D721Med (cell line): ENCODE measurements around the gene PANX2.
"Not testable (repeated sequence)": the region's sequence is repeated elsewhere in the genome, so short reads cannot be mapped to it uniquely, and the experiment has no call there.

ENCODE experiments used
- DNase-seq: peaks from one replicate; pipeline ENCODE4 v3.0.0; 2011; ENCODE audit warnings: low spot score; ENCODE audit not compliant: insufficient read length
- FAIRE-seq: peaks from 2 replicates; lab custom pipeline; 2011; peaks lifted over from hg19 to GRCh38; lab: Jason Lieb, UNC
- TF ChIP-seq, protein P1 (sequence below): IDR thresholded peaks from 2 replicates; pipeline ENCODE4 v1.5.1; 2012; ENCODE audit warnings: mild to moderate bottlenecking, control low read depth; ENCODE audit not compliant: insufficient read depth; ENCODE audit errors: missing control alignments

The PANX2 gene

DNA sequence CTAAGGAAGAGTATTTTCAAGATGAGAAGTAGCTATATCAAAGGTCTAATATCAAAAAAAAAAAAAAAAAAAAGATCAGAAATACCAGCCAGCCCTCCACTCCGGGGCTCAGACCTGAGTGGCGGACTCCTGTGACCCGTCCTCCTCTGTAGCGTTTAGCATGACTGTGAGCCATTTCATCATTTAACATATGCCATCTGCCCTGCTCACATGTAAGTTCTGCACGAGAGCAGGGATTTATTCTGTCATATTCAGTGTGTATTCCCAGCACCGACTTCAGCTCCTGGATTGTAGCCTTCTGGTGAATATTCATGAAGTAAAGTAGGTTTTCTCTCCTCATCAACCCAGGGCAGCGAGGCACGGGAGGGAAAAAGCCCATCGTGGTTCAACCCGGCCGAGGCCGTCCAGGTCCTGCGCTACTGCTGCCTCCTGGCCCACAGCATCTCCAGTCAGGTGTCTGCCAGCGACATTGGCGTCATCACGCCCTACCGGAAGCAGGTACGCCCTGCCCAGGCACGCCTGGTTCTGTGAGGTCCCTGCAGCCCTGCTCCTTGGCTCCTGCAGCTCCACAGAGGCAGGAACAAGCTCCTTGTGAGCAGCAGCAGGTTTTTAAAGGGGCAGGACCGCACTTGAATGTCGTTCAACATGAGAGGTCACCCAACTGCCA lies 12.7 kb upstream of the PANX2 start:
- DNase-seq (no peak), FAIRE-seq (no peak)
- TF ChIP-seq, protein P1, sequence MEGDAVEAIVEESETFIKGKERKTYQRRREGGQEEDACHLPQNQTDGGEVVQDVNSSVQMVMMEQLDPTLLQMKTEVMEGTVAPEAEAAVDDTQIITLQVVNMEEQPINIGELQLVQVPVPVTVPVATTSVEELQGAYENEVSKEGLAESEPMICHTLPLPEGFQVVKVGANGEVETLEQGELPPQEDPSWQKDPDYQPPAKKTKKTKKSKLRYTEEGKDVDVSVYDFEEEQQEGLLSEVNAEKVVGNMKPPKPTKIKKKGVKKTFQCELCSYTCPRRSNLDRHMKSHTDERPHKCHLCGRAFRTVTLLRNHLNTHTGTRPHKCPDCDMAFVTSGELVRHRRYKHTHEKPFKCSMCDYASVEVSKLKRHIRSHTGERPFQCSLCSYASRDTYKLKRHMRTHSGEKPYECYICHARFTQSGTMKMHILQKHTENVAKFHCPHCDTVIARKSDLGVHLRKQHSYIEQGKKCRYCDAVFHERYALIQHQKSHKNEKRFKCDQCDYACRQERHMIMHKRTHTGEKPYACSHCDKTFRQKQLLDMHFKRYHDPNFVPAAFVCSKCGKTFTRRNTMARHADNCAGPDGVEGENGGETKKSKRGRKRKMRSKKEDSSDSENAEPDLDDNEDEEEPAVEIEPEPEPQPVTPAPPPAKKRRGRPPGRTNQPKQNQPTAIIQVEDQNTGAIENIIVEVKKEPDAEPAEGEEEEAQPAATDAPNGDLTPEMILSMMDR = no peak

DNA sequence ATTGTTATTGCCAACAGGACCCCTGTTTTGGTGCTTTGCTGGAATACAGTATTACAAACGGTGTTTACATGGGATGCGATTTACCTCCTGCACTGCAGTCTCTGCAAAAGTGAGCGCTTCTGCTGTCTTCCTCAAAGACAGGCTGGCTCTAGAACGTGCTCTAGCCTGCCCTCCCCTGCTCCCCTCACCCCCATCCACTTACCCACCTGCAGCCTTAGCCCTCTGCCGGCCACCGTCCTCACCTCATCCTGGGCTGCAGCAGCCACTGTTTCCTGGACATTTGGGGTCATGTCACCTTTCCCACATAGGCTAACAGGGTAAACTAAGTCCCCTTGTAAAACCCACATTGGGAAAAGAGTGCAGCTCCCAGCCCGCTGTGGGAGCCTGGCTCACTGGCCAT lies 9.6 kb upstream of the PANX2 start:
- FAIRE-seq = no peak

DNA sequence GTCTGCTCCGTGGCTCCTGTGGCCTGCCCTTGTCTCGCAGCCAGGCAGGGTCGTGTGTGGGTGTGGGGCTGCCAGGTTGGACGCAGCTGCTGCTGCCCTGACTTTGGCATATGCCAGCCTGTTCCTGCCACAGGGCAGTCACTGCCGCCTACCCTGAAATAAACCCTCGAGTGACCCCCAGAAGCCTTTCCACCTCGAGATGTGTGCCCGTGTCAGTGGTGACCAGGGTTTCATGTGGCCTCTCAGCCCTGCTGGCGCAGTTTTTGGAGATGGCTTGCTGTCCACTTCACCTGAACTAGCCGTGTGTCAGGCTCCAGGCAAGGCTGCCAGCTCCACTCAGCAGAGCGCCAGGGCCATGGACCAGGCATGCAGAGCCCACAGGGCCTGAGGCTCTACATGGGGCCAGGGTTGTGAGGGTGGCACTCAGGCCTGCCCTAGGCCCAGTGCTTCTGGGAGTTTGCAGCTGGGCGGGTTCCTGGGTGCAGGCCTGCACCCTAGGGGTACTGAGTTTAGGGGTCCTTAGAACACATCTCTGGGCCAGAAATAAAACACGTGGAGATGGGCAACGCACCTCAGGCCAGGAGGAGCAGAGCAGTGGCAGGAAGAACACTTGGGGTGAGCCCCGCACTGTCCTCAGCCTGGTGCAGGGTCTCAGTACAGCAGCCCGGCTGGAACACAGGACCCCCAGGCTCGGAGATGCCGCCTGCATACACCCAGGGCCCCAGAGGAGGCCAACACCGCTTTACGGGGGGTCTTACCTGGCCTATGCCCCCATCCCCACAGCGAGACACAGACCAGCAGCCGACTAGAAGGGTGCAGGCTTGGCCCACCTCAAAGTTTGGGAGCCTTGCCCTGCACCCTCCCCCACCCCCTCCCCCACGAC lies 8.8 kb upstream of the PANX2 start:
- TF ChIP-seq, protein P1 = no peak
- FAIRE-seq (no peak), DNase-seq (no peak)

More for the DNA sequence above, 9.6 kb upstream of the PANX2 start:
- no peak for DNase-seq
- TF ChIP-seq, protein P1 = no peak

DNA sequence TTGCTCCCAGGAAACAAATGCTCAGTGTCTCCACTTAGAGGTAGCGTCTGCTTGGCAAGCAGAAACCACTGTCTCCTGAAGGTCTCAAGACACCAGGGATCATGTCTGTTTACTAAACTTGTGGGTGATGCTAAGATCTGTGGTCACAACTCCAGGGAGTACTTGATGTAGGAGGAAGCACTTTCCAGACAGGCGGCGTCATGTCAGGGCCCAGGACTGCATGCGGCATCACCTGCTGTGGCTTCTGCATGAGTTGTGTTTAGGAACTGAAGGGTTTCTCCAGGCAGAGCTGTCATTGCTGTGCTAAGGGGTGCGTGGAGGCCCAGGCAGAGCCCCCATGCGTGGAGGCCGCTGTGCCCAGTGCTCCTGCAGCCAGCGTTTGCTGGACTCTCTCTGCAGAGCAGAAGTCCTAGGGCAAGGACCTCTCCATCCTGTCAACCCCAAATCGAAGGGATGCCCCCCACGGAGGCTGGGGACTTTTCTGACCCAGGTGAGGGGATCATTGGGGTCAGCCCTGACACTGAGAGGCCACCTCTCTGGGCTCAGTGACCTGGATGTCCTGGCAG lies 8.1 kb upstream of the PANX2 start:
- TF ChIP-seq, protein P1 = no peak
- FAIRE-seq (no peak), DNase-seq (no peak)

DNA sequence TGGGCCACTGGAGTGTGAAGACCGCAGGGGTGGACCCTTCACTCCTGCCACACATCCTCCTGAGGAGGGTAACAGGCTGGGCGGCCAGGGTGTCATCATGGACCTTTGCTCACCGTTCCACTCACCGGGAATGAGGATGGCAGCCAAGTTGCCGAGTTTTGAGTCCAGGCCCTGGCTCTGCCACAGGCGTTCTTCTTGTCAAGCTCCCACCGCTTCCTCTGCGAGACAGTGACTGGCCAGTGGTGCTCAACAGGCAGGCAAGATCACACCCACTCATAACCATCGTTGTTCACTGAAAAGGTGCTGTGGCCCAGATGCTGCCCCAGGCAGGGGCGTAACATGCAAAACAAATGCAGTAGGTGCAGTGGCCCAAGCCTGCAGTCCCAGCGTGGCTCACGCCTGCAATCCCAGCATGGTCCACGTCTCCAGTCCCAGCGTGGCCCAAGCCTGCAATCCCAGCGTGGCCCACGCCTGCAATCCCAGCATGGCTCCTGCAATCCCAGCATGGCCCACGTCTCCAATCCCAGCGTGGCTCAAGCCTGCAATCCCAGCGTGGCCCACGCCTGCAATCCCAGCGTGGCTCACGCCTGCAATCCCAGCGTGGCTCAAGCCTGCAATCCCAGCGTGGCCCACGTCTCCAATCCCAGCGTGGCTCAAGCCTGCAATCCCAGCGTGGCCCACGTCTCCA lies 5.0 kb upstream of the PANX2 start:
- TF ChIP-seq, protein P1 = no peak
- DNase-seq (no peak), FAIRE-seq (no peak)

DNA sequence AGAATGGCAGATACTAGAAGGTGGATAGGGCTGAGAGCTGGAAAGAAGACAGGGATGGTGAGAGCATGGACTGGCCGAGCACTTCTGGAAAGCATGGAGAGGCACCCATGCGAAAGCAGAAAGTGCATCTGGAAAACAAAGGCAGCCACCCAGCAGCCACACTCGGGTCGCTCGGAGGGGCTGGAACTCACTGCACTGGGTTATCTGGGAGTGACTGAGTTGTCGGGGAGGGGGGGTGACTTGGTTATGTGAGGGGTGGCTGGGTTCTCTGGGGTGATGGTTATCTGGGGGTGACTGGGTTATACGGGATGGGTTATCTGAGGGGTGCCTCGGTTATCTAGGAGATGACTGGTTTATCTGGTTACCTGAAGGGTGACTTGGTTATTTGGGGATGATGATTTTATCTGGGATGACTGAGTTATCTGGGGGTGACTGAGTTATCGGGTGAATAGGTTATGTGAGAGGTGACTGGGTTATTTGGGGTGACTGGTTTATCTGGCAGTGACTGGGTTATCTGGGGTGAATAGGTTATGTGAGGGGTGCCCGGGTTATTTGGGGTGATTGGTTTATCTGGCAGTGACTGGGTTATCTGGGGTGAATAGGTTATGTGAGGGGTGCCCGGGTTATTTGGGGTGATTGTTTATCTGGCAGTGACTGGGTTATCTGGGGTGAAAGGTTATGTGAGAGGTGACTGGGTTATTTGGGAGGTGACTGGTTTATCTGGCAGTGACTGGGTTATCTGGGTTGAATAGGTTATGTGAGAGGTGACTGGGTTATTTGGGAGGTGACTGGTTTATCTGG lies 2.6 kb upstream of the PANX2 start:
- TF ChIP-seq, protein P1 = no peak
- no peak for FAIRE-seq
- DNase-seq = no peak

DNA sequence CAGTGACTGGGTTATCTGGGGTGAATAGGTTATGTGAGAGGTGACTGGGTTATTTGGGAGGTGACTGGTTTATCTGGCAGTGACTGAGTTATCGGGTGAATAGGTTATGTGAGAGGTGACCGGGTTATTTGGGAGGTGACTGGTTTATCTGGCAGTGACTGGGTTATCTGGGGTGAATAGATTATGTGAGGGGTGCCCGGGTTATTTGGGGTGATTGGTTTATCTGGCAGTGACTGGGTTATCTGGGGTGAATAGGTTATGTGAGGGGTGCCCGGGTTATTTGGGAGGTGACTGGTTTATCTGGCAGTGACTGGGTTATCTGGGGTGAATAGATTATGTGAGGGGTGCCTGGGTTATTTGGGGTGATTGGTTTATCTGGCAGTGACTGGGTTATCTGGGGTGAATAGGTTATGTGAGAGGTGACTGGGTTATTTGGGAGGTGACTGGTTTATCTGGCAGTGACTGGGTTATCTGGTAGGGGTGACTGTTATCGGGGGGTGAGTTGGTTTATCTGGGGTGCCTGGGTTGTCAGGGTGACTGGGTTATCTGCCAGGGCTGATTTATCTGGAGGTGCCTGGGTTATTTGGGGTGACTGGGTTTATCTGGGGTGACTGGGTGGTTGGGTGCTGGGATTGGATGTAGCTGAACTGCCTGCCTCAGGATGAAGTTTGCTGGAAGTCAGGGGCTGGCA lies 1.9 kb upstream of the PANX2 start:
- not testable (repeated sequence) for FAIRE-seq

More for the DNA sequence above, 1.9 kb upstream of the PANX2 start:
- DNase-seq = not testable (repeated sequence)
